ENCODE results near the gene RASL10A.

The RASL10A gene

GRCh38 chr22:29301716-29302401 is 13.6 kb downstream of the RASL10A start:
- no peak for DNase-seq

- DNase-seq = no peak
Measured at GRCh38 chr22:29300807-29301601, 14.5 kb downstream of the RASL10A start.

GRCh38 chr22:29300467-29300806 is 15.1 kb downstream of the RASL10A start:
- no peak for DNase-seq

- no peak for DNase-seq
Measured at GRCh38 chr22:29299136-29299900, 16.2 kb downstream of the RASL10A start.

- DNase-seq = no peak
Measured at GRCh38 chr22:29298641-29299040, 16.9 kb downstream of the RASL10A start.

GRCh38 chr22:29292379-29292778 is 23.1 kb downstream of the RASL10A start:
- no peak for DNase-seq

GRCh38 chr22:29291215-29291614 is 24.3 kb downstream of the RASL10A start:
- no peak for DNase-seq

- DNase-seq = no peak
Measured at GRCh38 chr22:29290061-29290460, 25.4 kb downstream of the RASL10A start.

- no peak for DNase-seq
Measured at GRCh38 chr22:29288837-29289236, 26.7 kb downstream of the RASL10A start.

GRCh38 chr22:29284196-29284595 is 31.3 kb downstream of the RASL10A start:
- DNase-seq = no peak

- no peak for DNase-seq
Measured at GRCh38 chr22:29277927-29278326, 37.6 kb downstream of the RASL10A start.

- no peak for DNase-seq
Measured at GRCh38 chr22:29275819-29276565, 39.5 kb downstream of the RASL10A start.

- no peak for DNase-seq
Measured at GRCh38 chr22:29275167-29275566, 40.3 kb downstream of the RASL10A start.

GRCh38 chr22:29272624-29273023 is 42.9 kb downstream of the RASL10A start:
- no peak for DNase-seq

GRCh38 chr22:29270475-29271271 is 44.8 kb downstream of the RASL10A start:
- no peak for DNase-seq

GRCh38 chr22:29269731-29270474 is 45.6 kb downstream of the RASL10A start:
- DNase-seq = peak; percentile 34

GRCh38 chr22:29269230-29269604 is 46.3 kb downstream of the RASL10A start:
- DNase-seq = peak; percentile 32

GRCh38 chr22:29268511-29269229 is 46.8 kb downstream of the RASL10A start:
- DNase-seq = peak; percentile 60

GRCh38 chr22:29267858-29268510 is 47.5 kb downstream of the RASL10A start, which contains the start of the genes EWSR1 and RHBDD3:
EWSR1 (plus strand) TSS chr22:29268268; CDS start chr22:29268337, 69 bp downstream.
RHBDD3 (minus strand) TSS chr22:29267981; CDS start chr22:29265626, 2,355 bp downstream.
- DNase-seq = peak; percentile 99

GRCh38 chr22:29267462-29267857 is 48.0 kb downstream of the RASL10A start:
- DNase-seq = no peak

All from stimulated activated CD8-positive, alpha-beta memory T cell treated with anti-CD3 and anti-CD28 coated beads, Interleukin-4, amount 100 ng/mL, for 48 hours (primary cell).